OCI-LY7 (cell line): ENCODE measurements around the gene AQP12B. TPM values are rescaled to one million over a fixed set of nuclear protein-coding genes. Genes with fewer than 3 reads are reported as not detected.

ENCODE experiments used
- BruUV-seq: library from RNA; stranded (reverse); fragments of 400-500 nt; replicated peaks from 2 replicates; lab custom pipeline; 2021; lab: Mats Ljungman, UMichigan
- CTCF ChIA-PET: fragments of 300-600 bp; sonication (Branson Sonifier 250); formaldehyde crosslinking; loops from one replicate; lab custom pipeline; 2022; ENCODE audit warnings: antibody characterized with exemption; ENCODE audit not compliant: unreplicated experiment; lab: Charles Lee
- POLR2A ChIA-PET: fragments of 300-600 bp; sonication (Branson Sonifier 250); formaldehyde crosslinking; loops from one replicate; lab custom pipeline; 2022; ENCODE audit warnings: antibody characterized with exemption; lab: Charles Lee
- DNase-seq: peaks from one replicate; pipeline ENCODE4 v3.0.0-alpha.2; 2015; ENCODE audit warnings: low spot score
- H2AFZ ChIP-seq: fragments of 200-600 bp; sonication (generic), shearing (Covaris generic); 2 replicates; pipeline ENCODE4 v1.6.1; 2014; ENCODE audit warnings: mild to moderate bottlenecking, antibody characterized with exemption, low read length, moderate library complexity
- H3K27ac ChIP-seq: fragments of 200-600 bp; sonication (generic); 2 replicates; pipeline ENCODE4 v1.5.1; 2014; ENCODE audit warnings: mixed run types, low read depth, mild to moderate bottlenecking, moderate library complexity, low read length, inconsistent platforms; ENCODE audit not compliant: poor library complexity, severe bottlenecking
- H3K36me3 ChIP-seq: fragments of 200-600 bp; sonication (generic); 2 replicates; pipeline ENCODE4 v1.6.1; 2014; ENCODE audit warnings: mild to moderate bottlenecking, antibody characterized with exemption, low read length, moderate library complexity, mixed read lengths; ENCODE audit not compliant: insufficient read depth
- H3K4me1 ChIP-seq: fragments of 200-600 bp; sonication (generic); 2 replicates; pipeline ENCODE4 v1.5.1; 2014; ENCODE audit warnings: mild to moderate bottlenecking, low read length; ENCODE audit not compliant: insufficient read depth, poor library complexity, severe bottlenecking
- H3K4me2 ChIP-seq: fragments of 200-600 bp; sonication (generic); 2 replicates; pipeline ENCODE4 v1.6.1; 2014; ENCODE audit warnings: mild to moderate bottlenecking, low read length
- H3K4me3 ChIP-seq: fragments of 200-600 bp; sonication (generic); 2 replicates; pipeline ENCODE4 v1.5.1; 2014; ENCODE audit warnings: mild to moderate bottlenecking, low read depth, low read length; ENCODE audit not compliant: poor library complexity, severe bottlenecking
- H3K79me2 ChIP-seq: fragments of 200-600 bp; sonication (generic); 2 replicates; pipeline ENCODE4 v1.6.1; 2016; ENCODE audit warnings: low read depth, mild to moderate bottlenecking, low read length, moderate library complexity, mixed read lengths; ENCODE audit not compliant: insufficient read depth
- H3K9me2 ChIP-seq: fragments of 200-600 bp; sonication (generic); 2 replicates; pipeline ENCODE4 v1.6.1; 2016; ENCODE audit warnings: mild to moderate bottlenecking, low read length, mixed read lengths; ENCODE audit not compliant: insufficient read depth
- H3K9me3 ChIP-seq: fragments of 200-600 bp; sonication (generic); 2 replicates; pipeline ENCODE4 v1.6.1; 2014; ENCODE audit warnings: mild to moderate bottlenecking, mixed run types, low read length, mixed read lengths
- H4K20me1 ChIP-seq: fragments of 200-600 bp; sonication (generic); 2 replicates; pipeline ENCODE4 v1.6.1; 2014; ENCODE audit warnings: mild to moderate bottlenecking, antibody characterized with exemption, low read length, moderate library complexity, mixed read lengths; ENCODE audit not compliant: insufficient read depth
- EZH2phosphoT487 ChIP-seq: fragments of 200-600 bp; sonication (generic); IDR thresholded peaks from 2 replicates; pipeline ENCODE4 v1.6.1; 2018; ENCODE audit warnings: low read depth, borderline replicate concordance, mild to moderate bottlenecking, mixed run types, antibody characterized with exemption, low read length, moderate library complexity, mixed read lengths
- intact Hi-C: fragments of 100-400 bp; cut with micrococcal nuclease; formaldehyde crosslinking; loops from one replicate; pipeline ENCODE4 v1.10.0; 2022; ENCODE audit not compliant: unreplicated experiment
- total RNA-seq, 2 experiments: library from RNA; depleted of rRNA in 1 of 2; stranded (reverse); fragments of >200 nt in 1 of 2; shearing (Covaris generic) in 1 of 2; gene quantifications; 2 replicates each; pipeline ENCODE4 v1.2.3, GENCODE V29; 2014 to 2022
- TF ChIP-seq, protein P1 (sequence below): fragments of 200-600 bp; sonication (generic); conservative IDR thresholded peaks from 2 replicates; pipeline ENCODE4 v1.5.1; 2014; ENCODE audit warnings: mild to moderate bottlenecking, antibody characterized with exemption, low read length, moderate library complexity, mixed read lengths

Gene AQP12B
- total RNA-seq, 2 experiments from 2014 or later = not detected

GRCh38 chr2:240638512-240639160 is 44.0 kb downstream of the AQP12B start:
- no peaks in the 10 kb centered on the region for H3K9me2 ChIP-seq
- no peak overlapping the region for H3K4me2 ChIP-seq
- no peak overlapping the region for H3K27ac ChIP-seq
- no peaks in the 10 kb centered on the region for H4K20me1 ChIP-seq
- H3K36me3 ChIP-seq = no peaks in the 10 kb centered on the region
- BruUV-seq = no TSS peak
- TF ChIP-seq EZH2phosphoT487 = no peak
- TF ChIP-seq, protein P1, sequence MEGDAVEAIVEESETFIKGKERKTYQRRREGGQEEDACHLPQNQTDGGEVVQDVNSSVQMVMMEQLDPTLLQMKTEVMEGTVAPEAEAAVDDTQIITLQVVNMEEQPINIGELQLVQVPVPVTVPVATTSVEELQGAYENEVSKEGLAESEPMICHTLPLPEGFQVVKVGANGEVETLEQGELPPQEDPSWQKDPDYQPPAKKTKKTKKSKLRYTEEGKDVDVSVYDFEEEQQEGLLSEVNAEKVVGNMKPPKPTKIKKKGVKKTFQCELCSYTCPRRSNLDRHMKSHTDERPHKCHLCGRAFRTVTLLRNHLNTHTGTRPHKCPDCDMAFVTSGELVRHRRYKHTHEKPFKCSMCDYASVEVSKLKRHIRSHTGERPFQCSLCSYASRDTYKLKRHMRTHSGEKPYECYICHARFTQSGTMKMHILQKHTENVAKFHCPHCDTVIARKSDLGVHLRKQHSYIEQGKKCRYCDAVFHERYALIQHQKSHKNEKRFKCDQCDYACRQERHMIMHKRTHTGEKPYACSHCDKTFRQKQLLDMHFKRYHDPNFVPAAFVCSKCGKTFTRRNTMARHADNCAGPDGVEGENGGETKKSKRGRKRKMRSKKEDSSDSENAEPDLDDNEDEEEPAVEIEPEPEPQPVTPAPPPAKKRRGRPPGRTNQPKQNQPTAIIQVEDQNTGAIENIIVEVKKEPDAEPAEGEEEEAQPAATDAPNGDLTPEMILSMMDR = no peak
- H3K79me2 ChIP-seq = no peaks in the 10 kb centered on the region
- CTCF ChIA-PET = no interaction called here
- intact Hi-C loops = no loop called here
- H3K4me3 ChIP-seq = no peak overlapping the region
- POLR2A ChIA-PET = no interaction called here
- no peak overlapping the region for H2AFZ ChIP-seq
- no peaks in the 10 kb centered on the region for H3K4me1 ChIP-seq
- no peak for DNase-seq
- H3K9me3 ChIP-seq = peaks cover 6% of the 10 kb centered on the region; the same call in 1 of the 2 replicates

- Histone ChIP-seq H3K4me3 (no peak overlapping the region), H2AFZ (no peak overlapping the region)
- no peak for DNase-seq
Measured at GRCh38 chr2:240637901-240638345, 44.8 kb downstream of the AQP12B start.

More at GRCh38 chr2:240637901-240638345, 44.8 kb downstream of the AQP12B start:
- TF ChIP-seq, protein P1 = no peak
- no peak for TF ChIP-seq EZH2phosphoT487
- Histone ChIP-seq H3K27ac (no peak overlapping the region), H3K4me1 (no peaks in the 10 kb centered on the region), H3K9me3 (peaks cover 9% of the 10 kb centered on the region; the same call in 1 of the 2 replicates), H3K79me2 (no peaks in the 10 kb centered on the region), H3K36me3 (no peaks in the 10 kb centered on the region), H4K20me1 (no peaks in the 10 kb centered on the region), H3K4me2 (no peak overlapping the region), H3K9me2 (no peaks in the 10 kb centered on the region)
- POLR2A ChIA-PET = no interaction called here
- intact Hi-C loops = no loop called here
- CTCF ChIA-PET = no interaction called here
- no TSS peak for BruUV-seq
